DOHH2 (cell line): ENCODE data around the gene FGGY.

Source experiments
- H3F3A ChIP-seq: fragments of 200-600 bp; sonication (generic), shearing (Covaris generic); 2 replicates; pipeline ENCODE4 v1.6.0; 2016; ENCODE audit warnings: antibody characterized with exemption, mild to moderate bottlenecking; ENCODE audit not compliant: control insufficient read depth, insufficient read depth
- H3K27ac ChIP-seq: fragments of 200-600 bp; sonication (generic); 2 replicates; pipeline ENCODE4 v1.5.1; 2014; ENCODE audit warnings: low read depth, mild to moderate bottlenecking, low read length, moderate library complexity
- H3K27me3 ChIP-seq: fragments of 200-600 bp; sonication (generic); 2 replicates; pipeline ENCODE4 v1.6.1; 2014; ENCODE audit warnings: mild to moderate bottlenecking, low read length, mixed read lengths; ENCODE audit not compliant: control insufficient read depth
- H3K36me3 ChIP-seq: fragments of 200-600 bp; sonication (generic); 2 replicates; pipeline ENCODE4 v1.6.1; 2014; ENCODE audit warnings: mild to moderate bottlenecking, low read length, moderate library complexity, mixed read lengths; ENCODE audit not compliant: control insufficient read depth
- H3K4me1 ChIP-seq: fragments of 200-600 bp; sonication (generic); 2 replicates; pipeline ENCODE4 v1.6.1; 2014; ENCODE audit warnings: mild to moderate bottlenecking, low read length, mixed read lengths; ENCODE audit not compliant: control insufficient read depth
- H3K4me2 ChIP-seq: fragments of 200-600 bp; sonication (generic); 2 replicates; pipeline ENCODE4 v1.6.0; 2014; ENCODE audit warnings: mild to moderate bottlenecking, low read length, moderate library complexity
- H3K4me3 ChIP-seq: fragments of 200-600 bp; sonication (generic); 2 replicates; pipeline ENCODE4 v1.5.1; 2014; ENCODE audit warnings: mild to moderate bottlenecking, low read length, mixed read lengths
- H3K79me2 ChIP-seq: fragments of 200-600 bp; sonication (generic); 2 replicates; pipeline ENCODE4 v1.6.1; 2014; ENCODE audit warnings: mild to moderate bottlenecking, low read length, mixed read lengths; ENCODE audit not compliant: control insufficient read depth
- H3K9me2 ChIP-seq: fragments of 200-600 bp; sonication (generic); replicated peaks from 2 replicates; pipeline ENCODE4 v1.6.1; 2014; ENCODE audit warnings: mild to moderate bottlenecking, low read length, mixed read lengths; ENCODE audit not compliant: control insufficient read depth
- H3K9me3 ChIP-seq: fragments of 200-600 bp; sonication (generic); 2 replicates; pipeline ENCODE4 v1.6.1; 2014; ENCODE audit warnings: antibody characterized with exemption, low read length, mixed read lengths; ENCODE audit not compliant: control insufficient read depth, insufficient read depth
- H4K20me1 ChIP-seq: fragments of 200-600 bp; sonication (generic); 2 replicates; pipeline ENCODE4 v1.6.0; 2014; ENCODE audit warnings: low read depth, mild to moderate bottlenecking, antibody characterized with exemption, low read length, moderate library complexity; ENCODE audit not compliant: control insufficient read depth, insufficient read depth
- EZH2phosphoT487 ChIP-seq: fragments of 200-600 bp; sonication (generic); IDR thresholded peaks from 2 replicates; pipeline ENCODE4 v1.6.1; 2017; ENCODE audit warnings: borderline replicate concordance, mild to moderate bottlenecking, antibody characterized with exemption, low read length, moderate library complexity, mixed read lengths
- TF ChIP-seq, protein P1 (sequence below): fragments of 200-600 bp; sonication (generic); IDR thresholded peaks from one replicate; pipeline ENCODE4 v1.5.1; 2014; ENCODE audit warnings: antibody characterized with exemption, mild to moderate bottlenecking, low read depth, low read length; ENCODE audit not compliant: poor library complexity, severe bottlenecking

FGGY gene

GRCh38 chr1:59539961-59540681, 243.2 kb downstream of the FGGY start:
- Histone ChIP-seq H3K79me2 (no peaks in the 10 kb centered on the region), H3K9me3 (no peaks in the 10 kb centered on the region), H4K20me1 (no peaks in the 10 kb centered on the region), H3K4me1 (no peaks in the 10 kb centered on the region), H3K27ac (no peak overlapping the region), H3K36me3 (no peaks in the 10 kb centered on the region), H3F3A (no peaks in the 10 kb centered on the region), H3K9me2 (no peaks in the 10 kb centered on the region), H3K4me3 (no peak overlapping the region), H3K4me2 (no peak overlapping the region), H3K27me3 (no peaks in the 10 kb centered on the region)
- TF ChIP-seq EZH2phosphoT487 = no peak
- TF ChIP-seq, protein P1, sequence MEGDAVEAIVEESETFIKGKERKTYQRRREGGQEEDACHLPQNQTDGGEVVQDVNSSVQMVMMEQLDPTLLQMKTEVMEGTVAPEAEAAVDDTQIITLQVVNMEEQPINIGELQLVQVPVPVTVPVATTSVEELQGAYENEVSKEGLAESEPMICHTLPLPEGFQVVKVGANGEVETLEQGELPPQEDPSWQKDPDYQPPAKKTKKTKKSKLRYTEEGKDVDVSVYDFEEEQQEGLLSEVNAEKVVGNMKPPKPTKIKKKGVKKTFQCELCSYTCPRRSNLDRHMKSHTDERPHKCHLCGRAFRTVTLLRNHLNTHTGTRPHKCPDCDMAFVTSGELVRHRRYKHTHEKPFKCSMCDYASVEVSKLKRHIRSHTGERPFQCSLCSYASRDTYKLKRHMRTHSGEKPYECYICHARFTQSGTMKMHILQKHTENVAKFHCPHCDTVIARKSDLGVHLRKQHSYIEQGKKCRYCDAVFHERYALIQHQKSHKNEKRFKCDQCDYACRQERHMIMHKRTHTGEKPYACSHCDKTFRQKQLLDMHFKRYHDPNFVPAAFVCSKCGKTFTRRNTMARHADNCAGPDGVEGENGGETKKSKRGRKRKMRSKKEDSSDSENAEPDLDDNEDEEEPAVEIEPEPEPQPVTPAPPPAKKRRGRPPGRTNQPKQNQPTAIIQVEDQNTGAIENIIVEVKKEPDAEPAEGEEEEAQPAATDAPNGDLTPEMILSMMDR = no peak

DNA sequence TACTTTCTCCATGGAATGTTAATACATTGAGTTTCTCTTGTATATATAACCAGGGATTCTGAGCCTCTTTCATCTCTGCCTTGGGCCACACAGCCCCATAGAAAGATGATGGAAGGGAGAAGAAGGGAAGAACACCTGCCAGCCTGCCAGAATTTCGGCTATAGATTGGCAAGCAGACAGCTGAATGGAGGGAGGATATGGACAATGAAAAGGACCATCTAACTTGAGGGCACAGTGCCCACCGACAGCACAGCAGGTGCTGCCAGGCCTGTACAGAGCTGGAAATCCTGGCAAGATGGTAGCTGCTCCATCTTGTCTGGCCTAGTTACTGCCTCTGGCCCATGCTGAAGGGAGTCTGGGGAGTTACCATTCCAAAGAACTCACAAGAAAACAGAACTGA, 244.3 kb downstream of the FGGY start:
- H3K79me2 ChIP-seq = no peaks in the 10 kb centered on the region
- no peaks in the 10 kb centered on the region for H3F3A ChIP-seq
- no peaks in the 10 kb centered on the region for H3K36me3 ChIP-seq
- no peaks in the 10 kb centered on the region for H3K9me2 ChIP-seq
- TF ChIP-seq, protein P1 = no peak
- TF ChIP-seq EZH2phosphoT487 = no peak
- no peak overlapping the region for H3K4me3 ChIP-seq
- no peaks in the 10 kb centered on the region for H3K9me3 ChIP-seq
- H4K20me1 ChIP-seq = no peaks in the 10 kb centered on the region
- no peaks in the 10 kb centered on the region for H3K4me1 ChIP-seq
- H3K27ac ChIP-seq = no peak overlapping the region
- H3K27me3 ChIP-seq = no peaks in the 10 kb centered on the region
- no peak overlapping the region for H3K4me2 ChIP-seq

- Histone ChIP-seq H4K20me1 (no peaks in the 10 kb centered on the region), H3K36me3 (no peaks in the 10 kb centered on the region), H3K4me2 (no peak overlapping the region), H3K4me1 (no peaks in the 10 kb centered on the region), H3F3A (no peaks in the 10 kb centered on the region), H3K27ac (no peak overlapping the region), H3K4me3 (no peak overlapping the region), H3K9me2 (no peaks in the 10 kb centered on the region), H3K27me3 (no peaks in the 10 kb centered on the region), H3K9me3 (no peaks in the 10 kb centered on the region), H3K79me2 (no peaks in the 10 kb centered on the region)
- TF ChIP-seq, protein P1 = no peak
- TF ChIP-seq EZH2phosphoT487 = no peak
Measured at GRCh38 chr1:59541891-59542290, 245.0 kb downstream of the FGGY start.
